D721Med (cell line): ENCODE measurements around the gene MBP.

ENCODE experiments used
- DNase-seq: peaks from one replicate; pipeline ENCODE4 v3.0.0; 2011; ENCODE audit warnings: low spot score; ENCODE audit not compliant: insufficient read length
- FAIRE-seq: peaks from 2 replicates; lab custom pipeline; 2011; peaks lifted over from hg19 to GRCh38; lab: Jason Lieb, UNC
- TF ChIP-seq, protein P1 (sequence below): IDR thresholded peaks from 2 replicates; pipeline ENCODE4 v1.5.1; 2012; ENCODE audit warnings: mild to moderate bottlenecking, control low read depth; ENCODE audit not compliant: insufficient read depth; ENCODE audit errors: missing control alignments

Gene MBP

DNA sequence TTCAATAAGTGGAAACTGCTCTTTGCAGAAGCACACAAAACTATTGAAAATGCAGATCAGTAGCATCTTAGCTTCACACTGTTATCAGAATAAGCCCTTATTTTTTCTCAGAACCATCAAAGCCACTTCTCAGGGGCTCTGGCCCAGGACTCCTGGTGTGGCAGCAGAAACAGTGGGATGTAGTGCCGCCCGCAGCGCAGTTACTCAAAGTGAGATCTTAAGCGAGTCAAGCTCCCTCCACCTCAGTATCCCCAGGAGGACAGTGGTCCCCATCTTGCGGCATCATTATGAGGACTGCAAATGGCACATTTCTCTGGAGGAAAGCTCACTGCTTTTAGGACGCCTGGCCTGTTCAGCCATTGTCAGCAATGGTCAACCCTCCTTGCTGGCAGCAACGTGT is 60.0 kb downstream of the MBP start:
- TF ChIP-seq, protein P1, sequence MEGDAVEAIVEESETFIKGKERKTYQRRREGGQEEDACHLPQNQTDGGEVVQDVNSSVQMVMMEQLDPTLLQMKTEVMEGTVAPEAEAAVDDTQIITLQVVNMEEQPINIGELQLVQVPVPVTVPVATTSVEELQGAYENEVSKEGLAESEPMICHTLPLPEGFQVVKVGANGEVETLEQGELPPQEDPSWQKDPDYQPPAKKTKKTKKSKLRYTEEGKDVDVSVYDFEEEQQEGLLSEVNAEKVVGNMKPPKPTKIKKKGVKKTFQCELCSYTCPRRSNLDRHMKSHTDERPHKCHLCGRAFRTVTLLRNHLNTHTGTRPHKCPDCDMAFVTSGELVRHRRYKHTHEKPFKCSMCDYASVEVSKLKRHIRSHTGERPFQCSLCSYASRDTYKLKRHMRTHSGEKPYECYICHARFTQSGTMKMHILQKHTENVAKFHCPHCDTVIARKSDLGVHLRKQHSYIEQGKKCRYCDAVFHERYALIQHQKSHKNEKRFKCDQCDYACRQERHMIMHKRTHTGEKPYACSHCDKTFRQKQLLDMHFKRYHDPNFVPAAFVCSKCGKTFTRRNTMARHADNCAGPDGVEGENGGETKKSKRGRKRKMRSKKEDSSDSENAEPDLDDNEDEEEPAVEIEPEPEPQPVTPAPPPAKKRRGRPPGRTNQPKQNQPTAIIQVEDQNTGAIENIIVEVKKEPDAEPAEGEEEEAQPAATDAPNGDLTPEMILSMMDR, result no peak
- FAIRE-seq (no peak), DNase-seq (no peak)

DNA sequence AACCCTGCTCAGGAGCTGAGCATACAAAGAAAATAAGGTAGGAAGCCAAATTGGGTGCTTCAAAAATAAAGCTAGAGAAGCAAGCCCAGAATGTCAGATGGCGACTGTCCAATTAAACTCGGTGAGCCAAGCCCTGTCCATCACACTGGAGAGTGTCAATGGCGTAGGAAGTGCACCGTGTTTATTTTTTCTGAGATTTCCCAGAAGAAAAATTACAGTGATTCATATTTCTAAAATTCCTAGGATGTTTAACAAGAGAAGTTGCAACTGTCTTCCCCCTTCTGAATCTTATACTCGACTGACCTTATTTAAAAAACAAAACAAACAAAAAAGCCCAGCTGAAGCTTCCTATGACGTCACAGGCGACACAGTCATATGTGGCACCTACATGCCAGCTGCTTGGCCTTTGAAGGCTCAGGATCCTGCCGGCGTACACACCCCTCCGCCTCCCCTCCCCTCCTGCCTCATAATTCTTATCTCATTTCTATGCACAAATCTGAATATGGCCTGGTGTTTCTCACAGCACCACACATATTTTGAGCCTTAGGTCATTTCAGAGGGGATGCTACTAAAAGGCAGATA is 60.8 kb downstream of the MBP start:
- DNase-seq, result no peak
- FAIRE-seq, result no peak
- TF ChIP-seq, protein P1, result no peak

DNA sequence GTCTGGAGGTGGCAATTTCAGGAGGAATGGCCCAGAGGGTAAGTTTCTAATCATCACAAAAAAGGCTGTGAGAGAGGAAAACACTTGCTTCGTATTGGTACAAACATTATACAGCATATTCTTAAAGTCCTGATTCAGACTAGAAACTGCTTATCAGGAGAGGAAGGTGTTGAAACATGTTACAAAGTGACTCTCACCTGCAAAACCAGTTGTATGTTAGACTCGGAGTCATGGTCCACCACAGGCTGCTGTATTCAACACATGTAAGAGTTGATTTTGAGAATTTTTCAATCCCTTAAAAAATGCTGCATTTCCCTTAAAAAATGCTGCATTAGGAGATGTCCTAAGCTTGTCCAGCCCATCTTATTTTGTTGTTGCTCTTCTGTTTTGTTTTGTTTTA is 61.5 kb downstream of the MBP start:
- FAIRE-seq (no peak), DNase-seq (no peak)
- TF ChIP-seq, protein P1, result no peak

DNA sequence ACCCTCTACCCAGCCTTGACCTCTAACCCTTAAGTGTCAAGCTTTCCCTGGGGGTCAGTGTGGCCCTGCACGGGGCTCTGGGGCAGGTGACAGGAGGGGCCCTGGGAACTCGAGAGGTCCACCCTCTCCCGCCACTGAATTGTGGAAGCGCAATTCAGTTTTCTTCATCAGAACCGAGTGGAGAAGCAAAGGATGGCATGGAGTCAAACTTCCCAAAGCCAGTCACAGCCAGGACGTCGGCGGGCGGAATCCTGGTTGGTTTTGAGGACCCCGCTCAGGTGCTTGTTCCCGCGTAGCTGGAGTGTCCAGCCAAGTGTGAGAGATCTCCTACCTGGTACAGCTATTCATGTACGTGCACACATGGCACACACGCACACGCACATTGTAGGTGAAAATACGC is 62.0 kb downstream of the MBP start:
- FAIRE-seq, result no peak
- DNase-seq, result no peak
- TF ChIP-seq, protein P1, result no peak

DNA sequence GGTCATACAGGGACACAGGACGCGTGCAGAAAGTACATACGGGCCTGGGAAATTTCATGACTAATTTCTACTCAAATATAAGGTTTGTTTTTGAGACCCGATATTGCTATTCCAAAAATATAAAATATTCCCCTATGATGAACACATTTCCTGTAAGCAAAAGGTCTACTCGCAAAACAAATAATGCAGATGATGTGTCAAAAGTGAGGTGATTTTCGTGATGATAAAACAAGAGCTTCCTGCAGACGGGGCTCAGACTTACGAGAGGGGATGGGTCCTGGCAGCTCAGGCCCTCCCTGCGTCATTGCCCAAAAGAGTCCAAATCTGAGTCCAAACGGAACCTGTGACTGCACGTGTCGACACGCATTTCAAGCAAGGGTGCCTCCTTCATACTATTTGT is 62.7 kb downstream of the MBP start:
- TF ChIP-seq, protein P1, result no peak
- DNase-seq, result no peak
- no peak for FAIRE-seq

DNA sequence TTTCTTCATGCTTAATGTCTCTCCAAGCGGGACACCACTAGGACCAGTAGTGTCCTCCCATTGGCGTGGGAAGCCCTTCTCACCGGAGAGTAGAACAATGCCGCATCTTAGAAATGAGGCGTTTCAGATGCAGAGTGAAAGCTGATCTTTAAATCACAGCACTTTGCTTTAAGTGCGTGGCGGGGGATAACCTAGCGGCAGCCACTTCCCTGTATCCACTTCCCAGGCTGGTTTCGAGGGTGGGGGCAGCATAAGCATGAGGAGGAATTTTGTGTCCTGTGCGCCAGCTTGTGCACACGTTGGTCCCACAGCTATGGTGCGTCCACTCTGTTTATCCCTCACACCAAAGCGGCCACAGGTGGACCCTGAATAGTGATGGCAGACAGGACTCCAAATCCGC is 63.1 kb downstream of the MBP start:
- FAIRE-seq, result no peak
- DNase-seq, result no peak
- TF ChIP-seq, protein P1, result no peak

DNA sequence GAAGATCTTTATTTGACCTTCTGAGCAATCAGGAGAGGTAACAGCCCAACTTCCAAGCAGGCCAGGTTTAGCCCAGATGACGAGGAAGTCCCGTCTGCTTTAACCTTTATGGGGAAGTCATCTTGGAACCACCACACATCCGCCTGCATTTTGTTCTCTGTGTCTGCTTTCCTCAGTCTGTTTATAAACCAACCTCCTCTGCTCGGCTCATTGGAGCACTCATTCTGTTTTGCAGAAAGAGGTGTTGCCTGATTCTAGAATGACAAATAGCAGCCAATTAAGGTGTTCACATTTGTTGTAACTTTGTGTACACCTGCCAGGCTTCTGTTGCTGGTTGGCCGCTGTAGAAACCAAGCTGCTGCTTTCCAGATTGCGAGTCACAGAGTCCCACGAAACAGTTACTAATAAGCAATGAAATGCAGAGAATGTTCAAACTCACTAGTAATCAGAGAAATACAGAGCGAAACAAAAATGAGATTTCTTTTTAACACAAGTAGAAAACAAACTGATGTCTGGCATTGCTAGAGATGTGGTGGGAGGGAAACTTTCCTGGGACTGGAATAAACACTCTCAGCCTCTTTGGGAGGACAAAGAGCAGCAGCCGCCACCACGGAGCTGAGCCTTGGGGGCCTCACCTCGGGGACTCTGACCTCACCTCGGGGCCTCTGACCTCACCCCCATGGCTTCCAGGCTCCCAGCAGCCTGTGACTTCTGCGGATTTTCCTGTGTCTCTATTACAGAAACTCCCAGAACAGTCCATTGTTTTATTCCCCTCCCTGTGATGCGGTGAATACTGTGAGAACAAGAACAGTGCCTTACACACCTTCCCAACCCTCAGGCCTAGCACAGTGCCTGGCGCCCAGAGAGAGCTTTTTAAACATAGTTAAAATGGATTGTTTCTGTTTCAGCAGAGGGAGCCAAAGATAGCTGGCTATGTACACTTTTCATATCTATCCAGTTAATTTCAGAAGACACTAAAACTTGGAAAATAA is 64.0 kb downstream of the MBP start:
- DNase-seq (no peak), FAIRE-seq (peak; percentile 58)
- TF ChIP-seq, protein P1, result no peak
